ENCODE data around the gene NANOS3. TPM values are rescaled to one million over a fixed set of nuclear protein-coding genes. Genes with fewer than 3 reads are reported as not detected.

NANOS3 gene
- total and polyA plus RNA-seq, 9 of the 15 experiments (the other 6 are each of a cell fraction or from before 2014, with no cell fraction given), result not detected

DNA sequence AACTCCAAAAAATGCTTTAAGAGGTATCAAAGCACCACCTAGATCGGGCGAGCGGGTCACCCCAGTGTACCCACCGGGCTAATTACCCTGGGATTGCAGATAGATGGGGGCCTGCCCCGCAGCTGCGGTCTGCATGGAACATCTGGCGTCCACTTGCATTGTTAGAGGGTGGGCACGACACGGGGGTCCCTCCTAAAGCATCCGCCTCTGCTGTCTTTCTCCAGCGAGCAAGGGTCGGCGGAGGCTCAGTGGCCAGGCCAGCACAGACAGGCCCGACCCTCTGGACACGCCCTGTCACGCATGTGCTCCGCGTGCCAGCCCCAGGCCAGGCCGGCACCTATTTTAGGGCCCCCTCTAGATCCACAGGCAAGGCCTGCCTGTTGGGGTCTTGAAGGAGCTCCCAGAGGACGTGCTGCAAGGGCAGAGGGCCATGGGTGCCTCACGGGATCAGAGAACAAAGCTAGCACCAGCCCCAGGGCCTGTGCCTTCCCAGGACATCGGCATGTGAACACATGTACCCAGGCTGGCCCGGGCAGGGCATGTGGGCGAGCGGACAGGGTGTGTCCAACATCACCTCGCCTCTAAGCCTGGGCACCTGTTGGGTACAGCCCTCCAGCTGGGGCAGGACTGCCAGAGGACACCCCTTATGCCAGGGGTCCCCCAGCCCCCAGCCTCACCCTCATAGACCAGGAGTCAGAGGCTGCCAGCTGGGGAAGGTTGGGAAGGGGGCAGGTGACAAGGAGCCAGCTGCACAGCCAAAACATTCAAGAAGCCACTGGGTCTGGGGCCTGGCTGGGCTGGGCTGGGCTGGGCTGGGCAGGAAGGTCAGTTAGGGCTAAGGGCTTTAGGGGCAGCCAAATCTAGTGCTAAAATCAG lies 35.6 kb upstream of the NANOS3 start (continued):
- TF ChIP-seq, protein P1, sequence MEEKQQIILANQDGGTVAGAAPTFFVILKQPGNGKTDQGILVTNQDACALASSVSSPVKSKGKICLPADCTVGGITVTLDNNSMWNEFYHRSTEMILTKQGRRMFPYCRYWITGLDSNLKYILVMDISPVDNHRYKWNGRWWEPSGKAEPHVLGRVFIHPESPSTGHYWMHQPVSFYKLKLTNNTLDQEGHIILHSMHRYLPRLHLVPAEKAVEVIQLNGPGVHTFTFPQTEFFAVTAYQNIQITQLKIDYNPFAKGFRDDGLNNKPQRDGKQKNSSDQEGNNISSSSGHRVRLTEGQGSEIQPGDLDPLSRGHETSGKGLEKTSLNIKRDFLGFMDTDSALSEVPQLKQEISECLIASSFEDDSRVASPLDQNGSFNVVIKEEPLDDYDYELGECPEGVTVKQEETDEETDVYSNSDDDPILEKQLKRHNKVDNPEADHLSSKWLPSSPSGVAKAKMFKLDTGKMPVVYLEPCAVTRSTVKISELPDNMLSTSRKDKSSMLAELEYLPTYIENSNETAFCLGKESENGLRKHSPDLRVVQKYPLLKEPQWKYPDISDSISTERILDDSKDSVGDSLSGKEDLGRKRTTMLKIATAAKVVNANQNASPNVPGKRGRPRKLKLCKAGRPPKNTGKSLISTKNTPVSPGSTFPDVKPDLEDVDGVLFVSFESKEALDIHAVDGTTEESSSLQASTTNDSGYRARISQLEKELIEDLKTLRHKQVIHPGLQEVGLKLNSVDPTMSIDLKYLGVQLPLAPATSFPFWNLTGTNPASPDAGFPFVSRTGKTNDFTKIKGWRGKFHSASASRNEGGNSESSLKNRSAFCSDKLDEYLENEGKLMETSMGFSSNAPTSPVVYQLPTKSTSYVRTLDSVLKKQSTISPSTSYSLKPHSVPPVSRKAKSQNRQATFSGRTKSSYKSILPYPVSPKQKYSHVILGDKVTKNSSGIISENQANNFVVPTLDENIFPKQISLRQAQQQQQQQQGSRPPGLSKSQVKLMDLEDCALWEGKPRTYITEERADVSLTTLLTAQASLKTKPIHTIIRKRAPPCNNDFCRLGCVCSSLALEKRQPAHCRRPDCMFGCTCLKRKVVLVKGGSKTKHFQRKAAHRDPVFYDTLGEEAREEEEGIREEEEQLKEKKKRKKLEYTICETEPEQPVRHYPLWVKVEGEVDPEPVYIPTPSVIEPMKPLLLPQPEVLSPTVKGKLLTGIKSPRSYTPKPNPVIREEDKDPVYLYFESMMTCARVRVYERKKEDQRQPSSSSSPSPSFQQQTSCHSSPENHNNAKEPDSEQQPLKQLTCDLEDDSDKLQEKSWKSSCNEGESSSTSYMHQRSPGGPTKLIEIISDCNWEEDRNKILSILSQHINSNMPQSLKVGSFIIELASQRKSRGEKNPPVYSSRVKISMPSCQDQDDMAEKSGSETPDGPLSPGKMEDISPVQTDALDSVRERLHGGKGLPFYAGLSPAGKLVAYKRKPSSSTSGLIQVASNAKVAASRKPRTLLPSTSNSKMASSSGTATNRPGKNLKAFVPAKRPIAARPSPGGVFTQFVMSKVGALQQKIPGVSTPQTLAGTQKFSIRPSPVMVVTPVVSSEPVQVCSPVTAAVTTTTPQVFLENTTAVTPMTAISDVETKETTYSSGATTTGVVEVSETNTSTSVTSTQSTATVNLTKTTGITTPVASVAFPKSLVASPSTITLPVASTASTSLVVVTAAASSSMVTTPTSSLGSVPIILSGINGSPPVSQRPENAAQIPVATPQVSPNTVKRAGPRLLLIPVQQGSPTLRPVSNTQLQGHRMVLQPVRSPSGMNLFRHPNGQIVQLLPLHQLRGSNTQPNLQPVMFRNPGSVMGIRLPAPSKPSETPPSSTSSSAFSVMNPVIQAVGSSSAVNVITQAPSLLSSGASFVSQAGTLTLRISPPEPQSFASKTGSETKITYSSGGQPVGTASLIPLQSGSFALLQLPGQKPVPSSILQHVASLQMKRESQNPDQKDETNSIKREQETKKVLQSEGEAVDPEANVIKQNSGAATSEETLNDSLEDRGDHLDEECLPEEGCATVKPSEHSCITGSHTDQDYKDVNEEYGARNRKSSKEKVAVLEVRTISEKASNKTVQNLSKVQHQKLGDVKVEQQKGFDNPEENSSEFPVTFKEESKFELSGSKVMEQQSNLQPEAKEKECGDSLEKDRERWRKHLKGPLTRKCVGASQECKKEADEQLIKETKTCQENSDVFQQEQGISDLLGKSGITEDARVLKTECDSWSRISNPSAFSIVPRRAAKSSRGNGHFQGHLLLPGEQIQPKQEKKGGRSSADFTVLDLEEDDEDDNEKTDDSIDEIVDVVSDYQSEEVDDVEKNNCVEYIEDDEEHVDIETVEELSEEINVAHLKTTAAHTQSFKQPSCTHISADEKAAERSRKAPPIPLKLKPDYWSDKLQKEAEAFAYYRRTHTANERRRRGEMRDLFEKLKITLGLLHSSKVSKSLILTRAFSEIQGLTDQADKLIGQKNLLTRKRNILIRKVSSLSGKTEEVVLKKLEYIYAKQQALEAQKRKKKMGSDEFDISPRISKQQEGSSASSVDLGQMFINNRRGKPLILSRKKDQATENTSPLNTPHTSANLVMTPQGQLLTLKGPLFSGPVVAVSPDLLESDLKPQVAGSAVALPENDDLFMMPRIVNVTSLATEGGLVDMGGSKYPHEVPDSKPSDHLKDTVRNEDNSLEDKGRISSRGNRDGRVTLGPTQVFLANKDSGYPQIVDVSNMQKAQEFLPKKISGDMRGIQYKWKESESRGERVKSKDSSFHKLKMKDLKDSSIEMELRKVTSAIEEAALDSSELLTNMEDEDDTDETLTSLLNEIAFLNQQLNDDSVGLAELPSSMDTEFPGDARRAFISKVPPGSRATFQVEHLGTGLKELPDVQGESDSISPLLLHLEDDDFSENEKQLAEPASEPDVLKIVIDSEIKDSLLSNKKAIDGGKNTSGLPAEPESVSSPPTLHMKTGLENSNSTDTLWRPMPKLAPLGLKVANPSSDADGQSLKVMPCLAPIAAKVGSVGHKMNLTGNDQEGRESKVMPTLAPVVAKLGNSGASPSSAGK (IDR thresholded peaks at IDR 0.05), result peak; percentile 49; the same call in 1 of the 2 replicates
- TF ChIP-seq, protein P2, sequence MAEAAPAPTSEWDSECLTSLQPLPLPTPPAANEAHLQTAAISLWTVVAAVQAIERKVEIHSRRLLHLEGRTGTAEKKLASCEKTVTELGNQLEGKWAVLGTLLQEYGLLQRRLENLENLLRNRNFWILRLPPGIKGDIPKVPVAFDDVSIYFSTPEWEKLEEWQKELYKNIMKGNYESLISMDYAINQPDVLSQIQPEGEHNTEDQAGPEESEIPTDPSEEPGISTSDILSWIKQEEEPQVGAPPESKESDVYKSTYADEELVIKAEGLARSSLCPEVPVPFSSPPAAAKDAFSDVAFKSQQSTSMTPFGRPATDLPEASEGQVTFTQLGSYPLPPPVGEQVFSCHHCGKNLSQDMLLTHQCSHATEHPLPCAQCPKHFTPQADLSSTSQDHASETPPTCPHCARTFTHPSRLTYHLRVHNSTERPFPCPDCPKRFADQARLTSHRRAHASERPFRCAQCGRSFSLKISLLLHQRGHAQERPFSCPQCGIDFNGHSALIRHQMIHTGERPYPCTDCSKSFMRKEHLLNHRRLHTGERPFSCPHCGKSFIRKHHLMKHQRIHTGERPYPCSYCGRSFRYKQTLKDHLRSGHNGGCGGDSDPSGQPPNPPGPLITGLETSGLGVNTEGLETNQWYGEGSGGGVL (CRISPR knock-in tag; IDR thresholded peaks at IDR 0.05), result no peak
- TF ChIP-seq ZKSCAN8 (CRISPR knock-in tag; IDR thresholded peaks at IDR 0.05), result no peak
- TF ChIP-seq ZNF699 (CRISPR knock-in tag; IDR thresholded peaks at IDR 0.05; ENCODE audit: insufficient replicate concordance), result no peak
- no peak for TF ChIP-seq KLF13 (tag; IDR thresholded peaks at IDR 0.05; ENCODE audit: borderline replicate concordance, low read depth)
- peak; percentile 81 for TF ChIP-seq RBM22 (IDR thresholded peaks at IDR 0.05; ENCODE audit: low read depth, low read length, poor library complexity, severe bottlenecking)
- no peak for TF ChIP-seq MXI1 (IDR thresholded peaks at IDR 0.05; ENCODE audit: low read depth, low read length)
- TF ChIP-seq ZNF239 (CRISPR knock-in tag; IDR thresholded peaks at IDR 0.05), result no peak
- TF ChIP-seq, protein P3, sequence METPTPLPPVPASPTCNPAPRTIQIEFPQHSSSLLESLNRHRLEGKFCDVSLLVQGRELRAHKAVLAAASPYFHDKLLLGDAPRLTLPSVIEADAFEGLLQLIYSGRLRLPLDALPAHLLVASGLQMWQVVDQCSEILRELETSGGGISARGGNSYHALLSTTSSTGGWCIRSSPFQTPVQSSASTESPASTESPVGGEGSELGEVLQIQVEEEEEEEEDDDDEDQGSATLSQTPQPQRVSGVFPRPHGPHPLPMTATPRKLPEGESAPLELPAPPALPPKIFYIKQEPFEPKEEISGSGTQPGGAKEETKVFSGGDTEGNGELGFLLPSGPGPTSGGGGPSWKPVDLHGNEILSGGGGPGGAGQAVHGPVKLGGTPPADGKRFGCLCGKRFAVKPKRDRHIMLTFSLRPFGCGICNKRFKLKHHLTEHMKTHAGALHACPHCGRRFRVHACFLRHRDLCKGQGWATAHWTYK (CRISPR knock-in tag; IDR thresholded peaks at IDR 0.05), result no peak
- TF ChIP-seq HEY1 (CRISPR knock-in tag; IDR thresholded peaks at IDR 0.05; ENCODE audit: borderline replicate concordance), result no peak
- TF ChIP-seq RFX5 (IDR thresholded peaks at IDR 0.05; ENCODE audit: low read depth, low read length), result no peak
- TF ChIP-seq CHD1 (IDR thresholded peaks at IDR 0.05; ENCODE audit: low read length), result peak; percentile 34
